Pericardium fibroblast (primary cell): ENCODE data around the gene USH2A. TPM values are rescaled to one million over a fixed set of nuclear protein-coding genes. Genes with fewer than 3 reads are reported as not detected.

Experiments
- total RNA-seq: library from RNA; depleted of rRNA; stranded (reverse); fragments of >200 nt; gene quantifications from 2 replicates; pipeline ENCODE4 v1.2.3, GENCODE V29; 2015

The USH2A gene
- not detected in 2 replicates for total RNA-seq

GRCh38 chr1:216422821-216423520, at the start of gene USH2A:
Gene USH2A (minus strand): TSS chr1:216423448. CDS start chr1:216422336, 1,112 bp downstream.

